K562 (cell line): ENCODE measurements around the gene LMF2. TPM values are rescaled to one million over a fixed set of nuclear protein-coding genes. Genes with fewer than 3 reads are reported as not detected.

Experiments used
- BRF1 ChIP-seq: IDR thresholded peaks from 3 replicates; pipeline ENCODE4 v1.6.1; 2011; ENCODE audit warnings: borderline replicate concordance, mild to moderate bottlenecking; ENCODE audit not compliant: insufficient read length; ENCODE audit errors: extremely low read depth
- CCNT2 ChIP-seq: IDR thresholded peaks from 2 replicates; pipeline ENCODE4 v1.6.1; 2011; ENCODE audit warnings: borderline replicate concordance, low read depth, mild to moderate bottlenecking, moderate library complexity, mixed read lengths, low read length; ENCODE audit not compliant: insufficient read length; ENCODE audit errors: extremely low read depth
- CHAMP1 ChIP-seq: fragments of 450-650 bp; IDR thresholded peaks from 2 replicates; pipeline ENCODE4 v1.6.1; 2016; ENCODE audit warnings: mild to moderate bottlenecking
- CHD2 ChIP-seq: IDR thresholded peaks from 2 replicates; pipeline ENCODE4 v1.6.1; 2011; ENCODE audit warnings: low read depth, low read length
- CREB1 ChIP-seq, 2 experiments: sonication (generic) in 1 of 2; formaldehyde crosslinking in 1 of 2; IDR thresholded peaks; 2 replicates each; pipeline versions ENCODE4 v1.6.1 to v1.8.0; 2012 to 2022; ENCODE audit warnings: inconsistent platforms in 1 of 2, mild to moderate bottlenecking in 1 of 2, missing genetic modification reagents in 1 of 2, moderate library complexity in 1 of 2
- CTCF ChIP-seq, 3 experiments: IDR thresholded peaks in 2 of 3; conservative IDR thresholded peaks in 1 of 3; 2 replicates each; pipeline ENCODE4 v1.5.1; 2011 to 2012; ENCODE audit warnings: low read length in 3 of 3, mild to moderate bottlenecking in 3 of 3, control low read depth in 2 of 3, improper control_type of control experiment in 1 of 3, inconsistent platforms in 1 of 3, low read depth in 1 of 3, mixed read lengths in 1 of 3, moderate library complexity in 1 of 3; ENCODE audit not compliant: insufficient read depth in 2 of 3
- HMGN3 ChIP-seq: IDR thresholded peaks from 2 replicates; pipeline ENCODE4 v1.6.1; 2011; ENCODE audit warnings: borderline replicate concordance, low read depth, mild to moderate bottlenecking, mixed read lengths, low read length; ENCODE audit not compliant: insufficient read length; ENCODE audit errors: extremely low read depth
- IFI16 ChIP-seq: fragments of 250-450 bp; sonication (Bioruptor Pico); IDR thresholded peaks from 2 replicates; pipeline ENCODE4 v2.1.2; 2022; ENCODE audit warnings: mild to moderate bottlenecking, inconsistent platforms
- MYBL2 ChIP-seq, 2 experiments: fragments of 450-650 bp in 1 of 2; sonication (generic) in 1 of 2; formaldehyde crosslinking in 1 of 2; IDR thresholded peaks; 2 replicates each; pipeline versions ENCODE4 v1.6.1 to v1.8.1; 2017 to 2022; ENCODE audit warnings: borderline replicate concordance in 1 of 2, inconsistent platforms in 1 of 2, low read depth in 1 of 2, mild to moderate bottlenecking in 1 of 2, missing genetic modification reagents in 1 of 2, moderate library complexity in 1 of 2
- NCOR1 ChIP-seq: fragments of 450-650 bp; IDR thresholded peaks from 2 replicates; pipeline ENCODE4 v1.6.1; 2016; ENCODE audit warnings: mild to moderate bottlenecking, moderate library complexity
- NR1H2 ChIP-seq: sonication (generic); formaldehyde crosslinking; IDR thresholded peaks from 2 replicates; pipeline ENCODE4 v1.4.0; 2020; ENCODE audit warnings: mild to moderate bottlenecking, missing genetic modification reagents
- NR2C2 ChIP-seq, 2 experiments: fragments of 200-800 bp in 1 of 2; sonication (Bioruptor generic) in 1 of 2; sonication (generic) in 1 of 2; formaldehyde crosslinking in 1 of 2; IDR thresholded peaks; 2 replicates each; pipeline versions ENCODE4 v1.6.1 to v1.8.0; 2016 to 2022; ENCODE audit warnings: mild to moderate bottlenecking in 1 of 2, missing compliant biosample characterization in 1 of 2, missing genetic modification characterization in 1 of 2, missing genetic modification reagents in 1 of 2
- NRF1 ChIP-seq, 2 experiments: fragments of 450-650 bp; IDR thresholded peaks in 1 of 2; conservative IDR thresholded peaks in 1 of 2; 2 replicates each; pipeline ENCODE4 v1.6.1; 2014; ENCODE audit warnings: mild to moderate bottlenecking in 2 of 2
- PRPF4 ChIP-seq: fragments of 200-400 bp; formaldehyde crosslinking; IDR thresholded peaks from one replicate; pipeline ENCODE4 v1.6.1; 2017; ENCODE audit warnings: low read length, low read depth, mild to moderate bottlenecking; ENCODE audit not compliant: insufficient read depth, poor library complexity, severe bottlenecking
- RUNX1 ChIP-seq: sonication (generic); IDR thresholded peaks from 2 replicates; pipeline ENCODE4 v1.6.1; 2016; ENCODE audit warnings: antibody characterized with exemption, low read depth
- TGIF2 ChIP-seq: sonication (generic); formaldehyde crosslinking; IDR thresholded peaks from 2 replicates; pipeline ENCODE4 v1.8.1; 2022; ENCODE audit warnings: mild to moderate bottlenecking, missing genetic modification reagents, moderate library complexity
- ZBTB33 ChIP-seq: sonication (generic); formaldehyde crosslinking; IDR thresholded peaks from 2 replicates; pipeline ENCODE4 v1.8.1; 2023; ENCODE audit warnings: mild to moderate bottlenecking, missing genetic modification reagents
- ZNF146 ChIP-seq: IDR thresholded peaks from one replicate; pipeline ENCODE4 v1.6.1; 2018; ENCODE audit warnings: missing compliant biosample characterization; ENCODE audit not compliant: unreplicated experiment
- ZNF316 ChIP-seq: fragments of 450-650 bp; IDR thresholded peaks from 2 replicates; pipeline ENCODE4 v1.6.1; 2016
- polyA plus RNA-seq, 8 experiments: library from polyadenylated mRNA; depleted of rRNA in 4 of 8; stranded (reverse) in 5 of 8; unstranded in 3 of 8; fragments of >200 nt; fragmentation: Nextera tagmentation in 2 of 8; fragmentation: Illumina TruSeq in 1 of 8; extraction: Ambion mirVana in 2 of 8; extraction: Trizol in 1 of 8; gene quantifications; 2 replicates each; pipeline versions ENCODE4 v1.2.1 to v1.2.3, GENCODE V29; 2011 to 2014; ENCODE audit warnings: inconsistent platforms in 1 of 8, missing spikeins in 1 of 8
- total RNA-seq, 7 experiments: library from RNA; depleted of rRNA in 6 of 7; stranded (reverse); fragments of >200 nt in 6 of 7; fragmentation: Illumina TruSeq in 2 of 7; extraction: Trizol in 2 of 7; gene quantifications; 2 replicates each; pipeline versions ENCODE4 v1.2.1 to v1.2.3, GENCODE V29; 2011 to 2021; ENCODE audit warnings: low replicate concordance in 1 of 7

Gene LMF2
- total and polyA plus RNA-seq, 9 of the 15 experiments (the other 6 are each of a cell fraction or from before 2014, with no cell fraction given), result 0.08 to 37.1 (median 7.6) TPM

GRCh38 chr22:50525104-50525857, 17.8 kb upstream of the LMF2 start, which contains the start of gene SCO2 (continued):
- TF ChIP-seq CCNT2 (peak; percentile 57), MYBL2 (IDR thresholded peaks at IDR 0.05; ENCODE audit: low read depth) (no peak), MYBL2 (CRISPR knock-in tag; IDR thresholded peaks at IDR 0.05; ENCODE audit: borderline replicate concordance) (no peak), CHAMP1 (no peak), CREB1 (IDR thresholded peaks at IDR 0.05) (peak; percentile 9; the same call in 1 of the 2 replicates), CREB1 (CRISPR knock-in tag; IDR thresholded peaks at IDR 0.05) (peak; percentile 61; the same call in 1 of the 2 replicates), HMGN3 (peak; percentile 15), RUNX1 (no peak), ZBTB33 (CRISPR knock-in tag) (peak; percentile 68; the same call in 1 of the 2 replicates), CTCF (IDR thresholded peaks at IDR 0.05 in 2 of 3, conservative IDR thresholded peaks at IDR 0.05 in 1 of 3; ENCODE audit: insufficient read depth in 2 of 3, low read depth in 1 of 3, low read length in 3 of 3) (peak; percentile 45 to 60 (median 48); a peak in 5 of 6 replicates), NCOR1 (0 out of 2 replicates have a peak, but pooled peaks have one; percentile 8), ZNF146 (CRISPR knock-in tag) (no peak), TGIF2 (CRISPR knock-in tag) (no peak), BRF1 (no peak), CHD2 (peak; percentile 77), NR2C2 (CRISPR knock-in tag; IDR thresholded peaks at IDR 0.05) (no peak), NR2C2 (tag; IDR thresholded peaks at IDR 0.05) (peak; percentile 39; the same call in 1 of the 2 replicates), ZNF316 (peak; percentile 56; the same call in 1 of the 2 replicates), NRF1 (conservative IDR thresholded peaks at IDR 0.05 in 1 of 2, IDR thresholded peaks at IDR 0.05 in 1 of 2) (peak; percentile 99), PRPF4 (no peak), NR1H2 (CRISPR knock-in tag) (no peak), IFI16 (CRISPR knock-in tag) (no peak)
